ENCODE measurements around the gene BRD9.

Gene BRD9

DNA sequence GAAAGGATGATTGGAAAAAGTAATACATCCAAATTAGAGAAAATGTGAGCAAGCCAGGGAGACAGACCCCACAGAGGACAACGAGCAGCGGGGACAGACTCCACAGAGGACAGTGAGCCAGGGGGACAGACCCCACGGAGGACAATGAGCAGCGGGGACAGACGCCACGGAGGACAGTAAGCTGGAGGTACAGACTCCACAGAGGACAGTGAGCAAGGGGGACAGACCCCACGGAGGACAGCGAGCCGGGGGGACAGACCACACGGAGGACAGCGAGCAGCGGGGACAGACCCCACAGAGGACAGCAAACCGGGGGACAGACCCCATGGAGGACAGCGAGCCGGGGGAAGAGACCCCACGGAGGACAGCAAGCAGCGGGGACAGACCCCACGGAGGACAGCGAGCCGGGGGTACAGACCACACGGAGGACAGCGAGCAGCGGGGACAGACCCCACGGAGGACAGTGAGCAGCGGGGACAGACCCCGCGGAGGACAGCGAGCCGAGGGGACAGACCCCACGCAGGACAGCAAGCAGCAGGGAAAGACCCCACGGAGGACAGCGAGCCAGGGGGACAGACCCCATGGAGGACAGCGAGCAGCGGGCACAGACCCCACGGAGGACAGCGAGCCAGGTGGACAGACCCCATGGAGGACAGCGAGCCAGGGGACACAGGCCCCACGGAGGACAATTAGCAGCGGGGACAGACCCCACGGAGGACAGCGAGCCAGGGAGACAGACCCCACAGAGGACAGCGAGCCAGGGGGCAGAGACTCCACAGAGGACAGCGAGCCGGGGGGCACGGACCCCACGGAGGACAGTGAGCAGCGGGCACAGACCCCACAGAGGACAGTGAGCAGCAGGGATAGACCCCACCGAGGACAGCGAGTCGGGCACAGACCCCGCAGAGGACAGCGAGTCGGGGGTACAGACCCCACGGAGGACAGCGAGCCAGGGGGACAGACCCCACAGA lies 39.9 kb downstream of the BRD9 start:
- DNase-seq (ENCODE audit: low read depth) = no peak
- TF ChIP-seq POLR2A (IDR thresholded peaks at IDR 0.05; ENCODE audit: extremely low read depth, insufficient read length) = no peak
- TF ChIP-seq, protein P1, sequence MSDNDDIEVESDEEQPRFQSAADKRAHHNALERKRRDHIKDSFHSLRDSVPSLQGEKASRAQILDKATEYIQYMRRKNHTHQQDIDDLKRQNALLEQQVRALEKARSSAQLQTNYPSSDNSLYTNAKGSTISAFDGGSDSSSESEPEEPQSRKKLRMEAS (IDR thresholded peaks at IDR 0.05; ENCODE audit: low read depth, low read length) = no peak
- no peak for TF ChIP-seq MYC (IDR thresholded peaks at IDR 0.05; ENCODE audit: low read depth, low read length)
- TF ChIP-seq, protein P2, sequence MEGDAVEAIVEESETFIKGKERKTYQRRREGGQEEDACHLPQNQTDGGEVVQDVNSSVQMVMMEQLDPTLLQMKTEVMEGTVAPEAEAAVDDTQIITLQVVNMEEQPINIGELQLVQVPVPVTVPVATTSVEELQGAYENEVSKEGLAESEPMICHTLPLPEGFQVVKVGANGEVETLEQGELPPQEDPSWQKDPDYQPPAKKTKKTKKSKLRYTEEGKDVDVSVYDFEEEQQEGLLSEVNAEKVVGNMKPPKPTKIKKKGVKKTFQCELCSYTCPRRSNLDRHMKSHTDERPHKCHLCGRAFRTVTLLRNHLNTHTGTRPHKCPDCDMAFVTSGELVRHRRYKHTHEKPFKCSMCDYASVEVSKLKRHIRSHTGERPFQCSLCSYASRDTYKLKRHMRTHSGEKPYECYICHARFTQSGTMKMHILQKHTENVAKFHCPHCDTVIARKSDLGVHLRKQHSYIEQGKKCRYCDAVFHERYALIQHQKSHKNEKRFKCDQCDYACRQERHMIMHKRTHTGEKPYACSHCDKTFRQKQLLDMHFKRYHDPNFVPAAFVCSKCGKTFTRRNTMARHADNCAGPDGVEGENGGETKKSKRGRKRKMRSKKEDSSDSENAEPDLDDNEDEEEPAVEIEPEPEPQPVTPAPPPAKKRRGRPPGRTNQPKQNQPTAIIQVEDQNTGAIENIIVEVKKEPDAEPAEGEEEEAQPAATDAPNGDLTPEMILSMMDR (IDR thresholded peaks at IDR 0.05; ENCODE audit: low read depth, low read length) = no peak
- H3K4me3 ChIP-seq (ENCODE audit: low read depth, low read length) = no peak overlapping the region

DNA sequence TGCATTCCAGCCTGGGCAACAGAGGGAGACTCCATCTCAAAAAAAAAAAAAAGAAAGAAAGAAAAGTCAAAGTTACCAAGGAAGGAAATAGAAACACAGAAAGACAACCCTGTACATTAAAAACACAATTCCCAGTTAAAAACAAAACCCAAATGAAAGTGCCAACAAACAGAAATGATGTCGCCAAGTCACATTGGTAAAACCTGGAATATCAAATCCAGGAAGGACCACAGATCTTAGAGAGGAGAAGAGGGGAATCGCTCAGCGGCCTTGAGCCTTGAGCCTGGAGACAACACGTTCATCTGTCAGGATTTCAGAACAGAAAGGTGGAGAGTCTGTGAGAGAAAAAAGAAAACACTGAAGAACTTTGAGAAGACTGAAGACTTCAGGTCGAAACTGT lies 40.6 kb downstream of the BRD9 start:
- no peak overlapping the region for H3K4me3 ChIP-seq (ENCODE audit: low read depth, low read length)
- TF ChIP-seq MYC (IDR thresholded peaks at IDR 0.05; ENCODE audit: low read depth, low read length) = no peak
- TF ChIP-seq, protein P2 (IDR thresholded peaks at IDR 0.05; ENCODE audit: low read depth, low read length) = no peak
- no peak for TF ChIP-seq POLR2A (IDR thresholded peaks at IDR 0.05; ENCODE audit: extremely low read depth, insufficient read length)
- TF ChIP-seq, protein P1 (IDR thresholded peaks at IDR 0.05; ENCODE audit: low read depth, low read length) = no peak
- DNase-seq (ENCODE audit: low read depth) = no peak

DNA sequence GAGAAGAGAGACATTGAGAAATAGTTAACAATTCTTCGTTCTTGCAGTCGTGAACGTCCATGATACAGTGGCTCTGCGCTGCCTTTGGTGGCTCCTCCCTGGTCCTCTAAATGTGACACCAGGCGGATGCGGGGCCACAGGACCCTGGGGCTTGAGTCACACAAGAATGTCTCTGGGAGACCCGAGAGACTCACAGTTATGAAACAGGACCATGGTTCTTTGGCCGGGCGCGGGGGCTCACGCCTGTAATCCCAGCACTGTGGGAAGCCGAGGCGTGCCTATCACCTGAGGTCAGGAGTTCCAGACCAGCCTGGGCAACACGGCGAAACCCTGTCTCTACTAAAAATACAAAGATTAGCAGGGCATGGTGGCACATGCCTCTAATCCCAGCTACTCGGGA lies 41.0 kb downstream of the BRD9 start:
- no peak overlapping the region for H3K4me3 ChIP-seq (ENCODE audit: low read depth, low read length)
- TF ChIP-seq POLR2A (IDR thresholded peaks at IDR 0.05; ENCODE audit: extremely low read depth, insufficient read length) (no peak), MYC (IDR thresholded peaks at IDR 0.05; ENCODE audit: low read depth, low read length) (no peak)
- TF ChIP-seq, protein P1 (IDR thresholded peaks at IDR 0.05; ENCODE audit: low read depth, low read length) = no peak
- TF ChIP-seq, protein P2 (IDR thresholded peaks at IDR 0.05; ENCODE audit: low read depth, low read length) = no peak
- no peak for DNase-seq (ENCODE audit: low read depth)

DNA sequence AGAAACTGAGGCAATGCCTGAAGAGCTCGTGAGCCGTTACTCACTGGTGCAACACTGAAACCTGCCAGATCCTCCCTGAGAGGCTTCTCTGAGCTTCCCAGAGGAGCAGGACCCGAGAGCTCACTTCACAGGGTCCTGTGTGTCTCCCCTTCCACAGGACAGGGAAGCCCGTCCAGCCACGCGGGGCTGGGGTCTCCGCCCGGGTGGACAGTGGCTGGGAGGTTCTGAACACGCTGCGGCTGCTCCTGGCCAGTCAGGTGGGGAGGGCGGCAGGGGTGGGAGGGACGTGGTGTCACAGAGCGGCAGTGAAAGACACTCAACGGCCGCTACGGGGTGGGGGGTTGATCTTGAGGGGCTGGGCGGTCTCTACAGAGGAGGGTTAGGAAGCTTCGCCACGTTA lies 41.5 kb downstream of the BRD9 start:
- TF ChIP-seq, protein P2 (IDR thresholded peaks at IDR 0.05; ENCODE audit: low read depth, low read length) = no peak
- H3K4me3 ChIP-seq (ENCODE audit: low read depth, low read length) = no peak overlapping the region
- DNase-seq (ENCODE audit: low read depth) = no peak

- DNase-seq (ENCODE audit: low read depth) = no peak
- H3K4me3 ChIP-seq (ENCODE audit: low read depth, low read length) = no peak within 1 kb of the TSS
- TF ChIP-seq, protein P2 (IDR thresholded peaks at IDR 0.05; ENCODE audit: low read depth, low read length) = no peak
- TF ChIP-seq POLR2A (IDR thresholded peaks at IDR 0.05; ENCODE audit: extremely low read depth, insufficient read length) (no peak), MYC (IDR thresholded peaks at IDR 0.05; ENCODE audit: low read depth, low read length) (no peak)
- TF ChIP-seq, protein P1 (IDR thresholded peaks at IDR 0.05; ENCODE audit: low read depth, low read length) = no peak
These were observed 42.0 kb downstream of the BRD9 start, which contains the start of gene ZDHHC11 for GRCh38 chr5:850511-851006. ZDHHC11 (minus strand) TSS chr5:850986; CDS start chr5:850602, 384 bp downstream.

Data from NB4 (cell line).